Stomach (tissue), 9 donors: ENCODE data around the gene AGAP2. TPM values are rescaled to one million over a fixed set of nuclear protein-coding genes. Genes with fewer than 3 reads are reported as not detected.

ENCODE experiments used
- DNase-seq, 2 donors: peaks; one replicate each; pipeline versions ENCODE4 v3.0.0 to v3.0.0-alpha.2; 2013 to 2019
- H3K27ac ChIP-seq, 5 donors: fragments of 200-600 bp in 4 of 5; sonication (generic) in 4 of 5; one replicate each; pipeline ENCODE4 v1.5.1; 2013 to 2019; ENCODE audit warnings: mild to moderate bottlenecking in 1 of 5, moderate library complexity in 1 of 5
- H3K27me3 ChIP-seq, 3 donors: fragments of 200-600 bp; sonication (generic); one replicate each; pipeline ENCODE4 v1.5.1; 2017 to 2019; ENCODE audit warnings: mixed run types in 1 of 3
- H3K36me3 ChIP-seq, 4 donors: fragments of 200-600 bp; sonication (generic); 1 replicate in 3 of 4; 2 replicates in 1 of 4; pipeline ENCODE4 v1.5.1; 2016 to 2019
- H3K4me1 ChIP-seq, 4 donors: fragments of 200-600 bp; sonication (generic); one replicate each; pipeline ENCODE4 v1.5.1; 2016 to 2019
- H3K4me3 ChIP-seq, 4 donors: fragments of 200-600 bp; sonication (generic) in 3 of 4; one replicate each; pipeline ENCODE4 v1.5.1; 2016 to 2019; ENCODE audit warnings: mild to moderate bottlenecking in 1 of 4
- H3K9me3 ChIP-seq, 4 donors: fragments of 200-600 bp; sonication (generic); one replicate each; pipeline ENCODE4 v1.5.1; 2016 to 2019
- EP300 ChIP-seq: sonication (generic); formaldehyde crosslinking; IDR thresholded peaks from one replicate; pipeline ENCODE4 v1.6.1; 2017; ENCODE audit warnings: antibody characterized with exemption
- POLR2A ChIP-seq, 4 donors: fragments of 450-650 bp; IDR thresholded peaks; one replicate each; pipeline ENCODE4 v1.6.1; 2016; ENCODE audit warnings: antibody characterized with exemption in 4 of 4, control low read depth in 2 of 4, mild to moderate bottlenecking in 1 of 4, moderate library complexity in 1 of 4
- POLR2AphosphoS5 ChIP-seq, 3 donors: sonication (generic); formaldehyde crosslinking; IDR thresholded peaks; one replicate each; pipeline ENCODE4 v1.6.1; 2016; ENCODE audit warnings: antibody characterized with exemption in 3 of 3
- WGBS, 5 donors: extraction: QIAGEN DNeasy Blood & Tissue Kit in 3 of 5; methylation state at CpG; one replicate each; pipeline versions ENCODE4 v1.1.5 to v1.1.7; 2013 to 2018; 5-methylcytosine and 5-hydroxymethylcytosine counted together
- intact Hi-C: fragments of 100-400 bp; cut with DNase I; formaldehyde crosslinking; loops from one replicate; pipeline ENCODE4 v1.15.1; 2023; ENCODE audit warnings: low total_unique reads
- polyA plus RNA-seq, 3 donors: library from polyadenylated mRNA; stranded (reverse); fragments of 200-250 nt; gene quantifications; one replicate each; pipeline ENCODE4 v1.2.3, GENCODE V29; 2013
- total RNA-seq, 5 donors: library from RNA; depleted of rRNA; stranded (reverse); fragments of >200 nt; gene quantifications; one replicate each; pipeline versions ENCODE4 v1.1.0 to v1.2.3, GENCODE V29; 2014 to 2016
- TF ChIP-seq, protein P1 (sequence below), 7 experiments: fragments of 450-650 bp in 4 of 7; fragments of 200-600 bp in 3 of 7; sonication (generic) in 3 of 7; IDR thresholded peaks; one replicate each; pipeline ENCODE4 v1.5.1; 2016 to 2019; ENCODE audit warnings: antibody characterized with exemption in 7 of 7, control low read depth in 2 of 7, mild to moderate bottlenecking in 1 of 7
- donor health status: healthy with polysubstance abuse.
- donor health status: Bipolar disorder and iron deficiency.
- donor health status: healthy.

The AGAP2 gene
- total and polyA plus RNA-seq, 8 donors: under 0.01 to 5.7 (median 0.68) TPM; not detected in 1

DNA sequence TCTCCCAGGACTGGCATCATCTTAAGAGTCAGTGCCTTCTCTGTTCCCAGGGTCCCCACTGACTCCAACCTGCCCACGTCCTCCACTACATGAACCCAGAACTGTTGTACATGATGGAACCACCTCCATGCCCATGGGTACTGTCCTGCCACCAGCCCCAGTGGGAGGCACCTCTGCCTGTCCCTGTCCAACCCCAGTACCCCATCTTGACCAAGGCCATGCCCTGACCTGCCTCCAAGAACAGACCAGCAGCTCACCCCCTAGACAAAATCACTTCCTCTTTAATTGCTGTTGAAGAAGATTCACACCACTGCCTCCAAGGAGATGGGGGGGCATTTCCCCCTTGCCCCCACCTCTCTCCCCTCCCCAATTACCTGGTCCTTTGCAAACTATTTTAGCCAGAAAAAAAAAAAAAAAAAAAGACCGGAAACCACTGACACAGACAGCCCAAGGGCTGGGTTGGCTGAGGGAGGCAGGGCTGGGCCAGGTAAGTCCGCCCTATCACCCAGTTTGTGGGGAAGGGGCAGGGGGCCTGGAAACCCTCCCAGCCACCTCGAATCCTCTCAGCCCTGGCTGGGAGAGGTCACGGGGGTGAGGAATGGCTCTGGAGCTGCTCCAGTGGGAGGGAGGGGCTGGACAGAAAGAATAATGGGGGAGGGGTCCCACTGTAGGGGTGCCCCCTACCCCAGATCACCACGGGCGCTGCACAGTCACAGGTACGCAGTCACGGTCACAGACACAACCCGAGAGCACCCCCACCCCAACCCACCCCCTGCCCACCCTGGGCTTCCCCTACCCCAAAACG, 13.4 kb downstream of the AGAP2 start:
- Histone ChIP-seq H3K4me1 (peaks cover 19 to 27% (median 22%) of the 10 kb centered on the region in 4 donors), H3K36me3 (peaks cover 13 to 40% (median 25%) of the 10 kb centered on the region in 4 donors), H3K27ac (no peak overlapping the region), H3K9me3 (no peaks in the 10 kb centered on the region), H3K27me3 (peaks cover 0 to 55% (median 0%) of the 10 kb centered on the region in 3 donors), H3K4me3 (no peak overlapping the region)
- no peak for TF ChIP-seq EP300
- TF ChIP-seq POLR2AphosphoS5 (IDR thresholded peaks at IDR 0.05): no peak
- TF ChIP-seq, protein P1, sequence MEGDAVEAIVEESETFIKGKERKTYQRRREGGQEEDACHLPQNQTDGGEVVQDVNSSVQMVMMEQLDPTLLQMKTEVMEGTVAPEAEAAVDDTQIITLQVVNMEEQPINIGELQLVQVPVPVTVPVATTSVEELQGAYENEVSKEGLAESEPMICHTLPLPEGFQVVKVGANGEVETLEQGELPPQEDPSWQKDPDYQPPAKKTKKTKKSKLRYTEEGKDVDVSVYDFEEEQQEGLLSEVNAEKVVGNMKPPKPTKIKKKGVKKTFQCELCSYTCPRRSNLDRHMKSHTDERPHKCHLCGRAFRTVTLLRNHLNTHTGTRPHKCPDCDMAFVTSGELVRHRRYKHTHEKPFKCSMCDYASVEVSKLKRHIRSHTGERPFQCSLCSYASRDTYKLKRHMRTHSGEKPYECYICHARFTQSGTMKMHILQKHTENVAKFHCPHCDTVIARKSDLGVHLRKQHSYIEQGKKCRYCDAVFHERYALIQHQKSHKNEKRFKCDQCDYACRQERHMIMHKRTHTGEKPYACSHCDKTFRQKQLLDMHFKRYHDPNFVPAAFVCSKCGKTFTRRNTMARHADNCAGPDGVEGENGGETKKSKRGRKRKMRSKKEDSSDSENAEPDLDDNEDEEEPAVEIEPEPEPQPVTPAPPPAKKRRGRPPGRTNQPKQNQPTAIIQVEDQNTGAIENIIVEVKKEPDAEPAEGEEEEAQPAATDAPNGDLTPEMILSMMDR (IDR thresholded peaks at IDR 0.05): no peak
- no peak for TF ChIP-seq POLR2A (IDR thresholded peaks at IDR 0.05)
- peak in 1 of 2 donors; percentile 15 for DNase-seq
- intact Hi-C loops: no loop called here
- 40 to 68% (median 52%) methylated on average over 8 to 11 of the region's 11 CpGs for WGBS, 5 donors

DNA sequence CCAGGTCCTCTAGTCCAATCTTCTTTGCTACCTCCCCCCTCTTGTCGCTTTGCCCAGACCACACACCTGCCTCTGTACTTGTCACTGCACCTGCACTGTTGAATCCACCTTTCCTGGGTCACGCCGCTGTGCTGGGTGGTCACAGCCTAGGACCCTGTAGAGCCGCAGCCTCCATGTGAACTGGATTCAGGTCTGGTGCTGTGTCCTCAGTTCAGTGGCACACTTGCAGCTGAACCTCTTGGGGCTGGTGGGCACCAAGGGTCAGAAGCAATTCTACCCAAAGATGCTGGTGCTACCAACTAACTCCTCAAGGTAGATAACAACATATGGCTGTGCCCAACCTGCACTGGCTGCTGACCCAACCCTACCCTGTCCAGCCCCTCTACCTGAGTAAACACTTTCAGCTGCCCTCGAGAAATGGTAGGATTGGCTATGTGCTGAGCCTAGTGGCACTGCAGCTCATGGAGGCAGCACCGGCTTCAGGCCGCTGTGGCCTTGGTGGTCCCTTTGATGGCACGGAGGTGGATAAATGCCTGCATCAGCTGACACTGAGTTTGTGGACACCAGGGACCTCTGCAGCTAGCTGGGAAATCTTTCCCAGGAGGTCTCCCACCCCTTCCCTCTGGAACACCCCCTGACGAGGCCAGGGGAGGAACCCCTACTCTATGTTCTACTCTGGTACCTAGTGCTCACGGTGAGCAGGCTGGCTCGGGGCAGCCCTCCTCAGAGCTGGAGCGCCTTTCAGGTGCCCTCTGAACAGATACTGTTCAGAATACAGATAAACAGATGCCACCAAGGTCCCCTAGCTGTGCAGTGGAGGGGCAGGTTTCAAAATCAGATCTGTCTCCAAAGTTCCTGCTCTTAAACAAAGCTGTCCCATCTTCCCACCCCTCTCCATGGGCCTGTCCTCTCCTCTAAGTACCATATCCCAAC, 14.3 kb downstream of the AGAP2 start:
- Histone ChIP-seq H3K9me3 (no peaks in the 10 kb centered on the region), H3K27me3 (peaks cover 0 to 49% (median 0%) of the 10 kb centered on the region in 3 donors), H3K27ac (no peak overlapping the region), H3K4me3 (no peak overlapping the region), H3K4me1 (peaks cover 19 to 27% (median 22%) of the 10 kb centered on the region in 4 donors), H3K36me3 (peaks cover 19 to 47% (median 34%) of the 10 kb centered on the region in 4 donors)
- WGBS, 5 donors: 73 to 81% (median 77%) methylated on average over 8 to 12 of the region's 12 CpGs
- no peak for TF ChIP-seq POLR2AphosphoS5 (IDR thresholded peaks at IDR 0.05)
- TF ChIP-seq POLR2A (IDR thresholded peaks at IDR 0.05): no peak
- TF ChIP-seq, protein P1 (IDR thresholded peaks at IDR 0.05): no peak
- TF ChIP-seq EP300: no peak
- DNase-seq: peak in 1 of 2 donors; percentile 7
- intact Hi-C loops: no loop called here

DNA sequence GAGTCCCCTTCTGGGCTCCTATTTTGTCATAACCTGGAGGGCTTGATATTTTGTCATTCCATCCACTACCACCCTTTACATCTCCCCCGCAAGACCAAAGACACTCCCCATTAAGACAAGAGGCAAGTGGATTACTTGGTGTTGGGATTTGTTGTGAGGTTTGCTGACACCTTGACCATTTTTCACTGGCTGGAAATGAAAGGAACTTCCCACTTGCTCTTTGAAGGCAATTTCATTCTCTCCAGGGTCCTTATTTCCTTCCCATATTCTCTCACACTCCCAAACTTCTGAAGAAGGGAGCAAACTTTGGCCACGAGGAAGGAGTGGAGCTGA, 14.9 kb downstream of the AGAP2 start:
- H3K36me3 ChIP-seq: peaks cover 26 to 54% (median 40%) of the 10 kb centered on the region in 4 donors
- no peak overlapping the region for H3K27ac ChIP-seq
- peaks cover 0 to 47% (median 0%) of the 10 kb centered on the region in 3 donors for H3K27me3 ChIP-seq
- H3K4me1 ChIP-seq: peaks cover 19 to 27% (median 22%) of the 10 kb centered on the region in 4 donors
- TF ChIP-seq EP300 (no peak), POLR2A (IDR thresholded peaks at IDR 0.05) (no peak), POLR2AphosphoS5 (IDR thresholded peaks at IDR 0.05) (no peak)
- TF ChIP-seq, protein P1 (IDR thresholded peaks at IDR 0.05): no peak
- H3K4me3 ChIP-seq: no peak overlapping the region
- H3K9me3 ChIP-seq: no peaks in the 10 kb centered on the region
- 46 to 70% (median 59%) methylated on average over 2 of the region's 2 CpGs for WGBS, 5 donors
- no peak for DNase-seq
- intact Hi-C loops: no loop called here
